HepG2 (cell line): ENCODE data around the gene SH2D3C. TPM values are rescaled to one million over a fixed set of nuclear protein-coding genes. Genes with fewer than 3 reads are reported as not detected.

Experiments used
- AGO1 ChIP-seq: fragments of 200-400 bp; formaldehyde crosslinking; IDR thresholded peaks from 2 replicates; pipeline ENCODE4 v1.6.1; 2017; ENCODE audit warnings: mild to moderate bottlenecking, low read depth, low read length, moderate library complexity; ENCODE audit not compliant: poor library complexity, severe bottlenecking
- ATF7-NPFF ChIP-seq: sonication (generic); formaldehyde crosslinking; IDR thresholded peaks from 2 replicates; pipeline ENCODE4 v1.8.1; 2023; ENCODE audit warnings: mild to moderate bottlenecking, low read depth, missing genetic modification reagents, moderate library complexity
- CBX5 ChIP-seq: sonication (generic); formaldehyde crosslinking; IDR thresholded peaks from 2 replicates; pipeline ENCODE4 v1.4.0; 2020; ENCODE audit warnings: missing genetic modification reagents, borderline replicate concordance
- DNMT1 ChIP-seq: sonication (generic); formaldehyde crosslinking; IDR thresholded peaks from 2 replicates; pipeline ENCODE4 v1.5.1; 2020; ENCODE audit warnings: mild to moderate bottlenecking, missing genetic modification reagents
- JUNB ChIP-seq: sonication (generic); formaldehyde crosslinking; IDR thresholded peaks from 2 replicates; pipeline ENCODE4 v1.8.0; 2022; ENCODE audit warnings: missing genetic modification reagents, mild to moderate bottlenecking, borderline replicate concordance
- NCOA2 ChIP-seq: sonication (generic); formaldehyde crosslinking; IDR thresholded peaks from 2 replicates; pipeline ENCODE4 v1.8.0; 2022; ENCODE audit warnings: inconsistent platforms
- SCMH1 ChIP-seq: sonication (generic); formaldehyde crosslinking; IDR thresholded peaks from 2 replicates; pipeline ENCODE4 v1.9.0; 2021; ENCODE audit warnings: missing genetic modification reagents, mild to moderate bottlenecking, borderline replicate concordance
- SPEN ChIP-seq: sonication (generic); formaldehyde crosslinking; IDR thresholded peaks from 2 replicates; pipeline ENCODE4 v1.5.1; 2020; ENCODE audit warnings: low read depth, mild to moderate bottlenecking, missing genetic modification reagents
- ZNF44 ChIP-seq: sonication (generic); formaldehyde crosslinking; IDR thresholded peaks from 2 replicates; pipeline ENCODE4 v1.5.1; 2020; ENCODE audit warnings: mild to moderate bottlenecking, missing genetic modification reagents
- ZNF770 ChIP-seq: sonication (generic); formaldehyde crosslinking; IDR thresholded peaks from 2 replicates; pipeline ENCODE4 v1.5.0; 2020; ENCODE audit warnings: mild to moderate bottlenecking, missing genetic modification reagents
- polyA plus RNA-seq, 8 experiments: library from polyadenylated mRNA; depleted of rRNA in 3 of 8; stranded (reverse) in 7 of 8; unstranded in 1 of 8; fragments of >200 nt; fragmentation: Illumina TruSeq in 4 of 8; extraction: Trizol in 4 of 8; gene quantifications; 2 replicates each; pipeline versions ENCODE4 v1.2.1 to v1.2.3, GENCODE V29; 2011 to 2016; ENCODE audit warnings: low read depth in 4 of 8, missing spikeins in 1 of 8, mixed read lengths in 1 of 8; ENCODE audit not compliant: insufficient read depth in 1 of 8
- total RNA-seq, 5 experiments: library from RNA; depleted of rRNA; stranded (reverse); fragments of >200 nt; fragmentation: Illumina TruSeq; extraction: Trizol; gene quantifications; 2 replicates each; pipeline ENCODE4 v1.2.3, GENCODE V29; 2016; ENCODE audit warnings: low read depth in 1 of 5
- TF ChIP-seq, protein P1 (sequence below): IDR thresholded peaks from 2 replicates; pipeline ENCODE4 v1.6.1; 2016; ENCODE audit warnings: low read depth, borderline replicate concordance
- TF ChIP-seq, protein P2 (sequence below): sonication (generic); formaldehyde crosslinking; IDR thresholded peaks from 2 replicates; pipeline ENCODE4 v1.5.0; 2020; ENCODE audit warnings: missing genetic modification reagents
- TF ChIP-seq, protein P3 (sequence below): sonication (generic); formaldehyde crosslinking; IDR thresholded peaks from 2 replicates; pipeline ENCODE4 v1.5.0; 2020; ENCODE audit warnings: mild to moderate bottlenecking, missing genetic modification reagents, borderline replicate concordance
- TF ChIP-seq, protein P4 (sequence below): IDR thresholded peaks from 2 replicates; pipeline ENCODE4 v1.6.1; 2018; ENCODE audit warnings: missing genetic modification reagents

Gene SH2D3C
- total and polyA plus RNA-seq, 2 of the 13 experiments (the other 11 are each of a cell fraction or from before 2014, with no cell fraction given), result not detected

- TF ChIP-seq SPEN (CRISPR knock-in tag) (peak; percentile 62), ZNF44 (CRISPR knock-in tag) (no peak), ZNF770 (CRISPR knock-in tag) (peak; percentile 71), SCMH1 (CRISPR knock-in tag) (no peak), JUNB (no peak), AGO1 (peak; percentile 63), CBX5 (peak; percentile 71; the same call in 1 of the 2 replicates), ATF7-NPFF (CRISPR knock-in tag) (peak; percentile 69; the same call in 1 of the 2 replicates), NCOA2 (no peak), DNMT1 (CRISPR knock-in tag) (0 out of 2 replicates have a peak, but pooled peaks have one; percentile 9)
- TF ChIP-seq, protein P1, sequence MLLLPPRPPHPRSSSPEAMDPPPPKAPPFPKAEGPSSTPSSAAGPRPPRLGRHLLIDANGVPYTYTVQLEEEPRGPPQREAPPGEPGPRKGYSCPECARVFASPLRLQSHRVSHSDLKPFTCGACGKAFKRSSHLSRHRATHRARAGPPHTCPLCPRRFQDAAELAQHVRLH (CRISPR knock-in tag), result 0 out of 2 replicates have a peak, but pooled peaks have one; percentile 54
- TF ChIP-seq, protein P2, sequence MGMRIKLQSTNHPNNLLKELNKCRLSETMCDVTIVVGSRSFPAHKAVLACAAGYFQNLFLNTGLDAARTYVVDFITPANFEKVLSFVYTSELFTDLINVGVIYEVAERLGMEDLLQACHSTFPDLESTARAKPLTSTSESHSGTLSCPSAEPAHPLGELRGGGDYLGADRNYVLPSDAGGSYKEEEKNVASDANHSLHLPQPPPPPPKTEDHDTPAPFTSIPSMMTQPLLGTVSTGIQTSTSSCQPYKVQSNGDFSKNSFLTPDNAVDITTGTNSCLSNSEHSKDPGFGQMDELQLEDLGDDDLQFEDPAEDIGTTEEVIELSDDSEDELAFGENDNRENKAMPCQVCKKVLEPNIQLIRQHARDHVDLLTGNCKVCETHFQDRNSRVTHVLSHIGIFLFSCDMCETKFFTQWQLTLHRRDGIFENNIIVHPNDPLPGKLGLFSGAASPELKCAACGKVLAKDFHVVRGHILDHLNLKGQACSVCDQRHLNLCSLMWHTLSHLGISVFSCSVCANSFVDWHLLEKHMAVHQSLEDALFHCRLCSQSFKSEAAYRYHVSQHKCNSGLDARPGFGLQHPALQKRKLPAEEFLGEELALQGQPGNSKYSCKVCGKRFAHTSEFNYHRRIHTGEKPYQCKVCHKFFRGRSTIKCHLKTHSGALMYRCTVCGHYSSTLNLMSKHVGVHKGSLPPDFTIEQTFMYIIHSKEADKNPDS (CRISPR knock-in tag), result no peak
- TF ChIP-seq, protein P3, sequence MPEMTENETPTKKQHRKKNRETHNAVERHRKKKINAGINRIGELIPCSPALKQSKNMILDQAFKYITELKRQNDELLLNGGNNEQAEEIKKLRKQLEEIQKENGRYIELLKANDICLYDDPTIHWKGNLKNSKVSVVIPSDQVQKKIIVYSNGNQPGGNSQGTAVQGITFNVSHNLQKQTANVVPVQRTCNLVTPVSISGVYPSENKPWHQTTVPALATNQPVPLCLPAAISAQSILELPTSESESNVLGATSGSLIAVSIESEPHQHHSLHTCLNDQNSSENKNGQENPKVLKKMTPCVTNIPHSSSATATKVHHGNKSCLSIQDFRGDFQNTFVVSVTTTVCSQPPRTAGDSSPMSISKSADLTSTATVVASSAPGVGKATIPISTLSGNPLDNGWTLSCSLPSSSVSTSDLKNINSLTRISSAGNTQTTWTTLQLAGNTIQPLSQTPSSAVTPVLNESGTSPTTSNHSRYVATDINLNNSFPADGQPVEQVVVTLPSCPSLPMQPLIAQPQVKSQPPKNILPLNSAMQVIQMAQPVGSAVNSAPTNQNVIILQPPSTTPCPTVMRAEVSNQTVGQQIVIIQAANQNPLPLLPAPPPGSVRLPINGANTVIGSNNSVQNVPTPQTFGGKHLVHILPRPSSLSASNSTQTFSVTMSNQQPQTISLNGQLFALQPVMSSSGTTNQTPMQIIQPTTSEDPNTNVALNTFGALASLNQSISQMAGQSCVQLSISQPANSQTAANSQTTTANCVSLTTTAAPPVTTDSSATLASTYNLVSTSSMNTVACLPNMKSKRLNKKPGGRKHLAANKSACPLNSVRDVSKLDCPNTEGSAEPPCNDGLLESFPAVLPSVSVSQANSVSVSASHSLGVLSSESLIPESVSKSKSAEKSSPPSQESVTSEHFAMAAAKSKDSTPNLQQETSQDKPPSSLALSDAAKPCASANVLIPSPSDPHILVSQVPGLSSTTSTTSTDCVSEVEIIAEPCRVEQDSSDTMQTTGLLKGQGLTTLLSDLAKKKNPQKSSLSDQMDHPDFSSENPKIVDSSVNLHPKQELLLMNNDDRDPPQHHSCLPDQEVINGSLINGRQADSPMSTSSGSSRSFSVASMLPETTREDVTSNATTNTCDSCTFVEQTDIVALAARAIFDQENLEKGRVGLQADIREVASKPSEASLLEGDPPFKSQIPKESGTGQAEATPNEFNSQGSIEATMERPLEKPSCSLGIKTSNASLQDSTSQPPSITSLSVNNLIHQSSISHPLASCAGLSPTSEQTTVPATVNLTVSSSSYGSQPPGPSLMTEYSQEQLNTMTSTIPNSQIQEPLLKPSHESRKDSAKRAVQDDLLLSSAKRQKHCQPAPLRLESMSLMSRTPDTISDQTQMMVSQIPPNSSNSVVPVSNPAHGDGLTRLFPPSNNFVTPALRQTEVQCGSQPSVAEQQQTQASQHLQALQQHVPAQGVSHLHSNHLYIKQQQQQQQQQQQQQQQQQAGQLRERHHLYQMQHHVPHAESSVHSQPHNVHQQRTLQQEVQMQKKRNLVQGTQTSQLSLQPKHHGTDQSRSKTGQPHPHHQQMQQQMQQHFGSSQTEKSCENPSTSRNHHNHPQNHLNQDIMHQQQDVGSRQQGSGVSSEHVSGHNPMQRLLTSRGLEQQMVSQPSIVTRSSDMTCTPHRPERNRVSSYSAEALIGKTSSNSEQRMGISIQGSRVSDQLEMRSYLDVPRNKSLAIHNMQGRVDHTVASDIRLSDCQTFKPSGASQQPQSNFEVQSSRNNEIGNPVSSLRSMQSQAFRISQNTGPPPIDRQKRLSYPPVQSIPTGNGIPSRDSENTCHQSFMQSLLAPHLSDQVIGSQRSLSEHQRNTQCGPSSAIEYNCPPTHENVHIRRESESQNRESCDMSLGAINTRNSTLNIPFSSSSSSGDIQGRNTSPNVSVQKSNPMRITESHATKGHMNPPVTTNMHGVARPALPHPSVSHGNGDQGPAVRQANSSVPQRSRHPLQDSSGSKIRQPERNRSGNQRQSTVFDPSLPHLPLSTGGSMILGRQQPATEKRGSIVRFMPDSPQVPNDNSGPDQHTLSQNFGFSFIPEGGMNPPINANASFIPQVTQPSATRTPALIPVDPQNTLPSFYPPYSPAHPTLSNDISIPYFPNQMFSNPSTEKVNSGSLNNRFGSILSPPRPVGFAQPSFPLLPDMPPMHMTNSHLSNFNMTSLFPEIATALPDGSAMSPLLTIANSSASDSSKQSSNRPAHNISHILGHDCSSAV, result peak; percentile 80; the same call in 1 of the 2 replicates
- TF ChIP-seq, protein P4, sequence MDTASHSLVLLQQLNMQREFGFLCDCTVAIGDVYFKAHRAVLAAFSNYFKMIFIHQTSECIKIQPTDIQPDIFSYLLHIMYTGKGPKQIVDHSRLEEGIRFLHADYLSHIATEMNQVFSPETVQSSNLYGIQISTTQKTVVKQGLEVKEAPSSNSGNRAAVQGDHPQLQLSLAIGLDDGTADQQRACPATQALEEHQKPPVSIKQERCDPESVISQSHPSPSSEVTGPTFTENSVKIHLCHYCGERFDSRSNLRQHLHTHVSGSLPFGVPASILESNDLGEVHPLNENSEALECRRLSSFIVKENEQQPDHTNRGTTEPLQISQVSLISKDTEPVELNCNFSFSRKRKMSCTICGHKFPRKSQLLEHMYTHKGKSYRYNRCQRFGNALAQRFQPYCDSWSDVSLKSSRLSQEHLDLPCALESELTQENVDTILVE, result no peak
Observed at GRCh38 chr9:127734747-127735529, 43.5 kb downstream of the SH2D3C start, which contains the start of gene TOR2A (continued).
